Large intestine (tissue), 3 donors: Measurements from ENCODE around the gene CD274. TPM values are rescaled to one million over a fixed set of nuclear protein-coding genes. Genes with fewer than 3 reads are reported as not detected.
A peak's percentile ranks its signal among the peaks of the same experiment; 100 is the strongest.
"Not testable (repeated sequence)": the region's sequence is repeated elsewhere in the genome, so short reads cannot be mapped to it uniquely, and the experiment has no call there.

Source experiments
- DNase-seq, 2 donors: peaks; one replicate each; pipeline versions ENCODE4 v3.0.0 to v3.0.0-alpha.2; 2013
- H3K27ac ChIP-seq: one replicate; pipeline ENCODE4 v1.5.1; 2013; ENCODE audit warnings: low read length
- H3K27me3 ChIP-seq: 2 replicates; pipeline ENCODE4 v1.6.1; 2013; ENCODE audit warnings: low read length; ENCODE audit not compliant: control insufficient read depth, insufficient read depth
- H3K36me3 ChIP-seq: 2 replicates; pipeline ENCODE4 v1.6.1; 2013; ENCODE audit warnings: low read length; ENCODE audit not compliant: control insufficient read depth, insufficient read depth
- H3K4me1 ChIP-seq: one replicate; pipeline ENCODE4 v1.6.1; 2013; ENCODE audit warnings: low read length; ENCODE audit not compliant: control insufficient read depth, insufficient read depth
- H3K4me3 ChIP-seq: one replicate; pipeline ENCODE4 v1.5.1; 2013; ENCODE audit warnings: low read length
- H3K9me3 ChIP-seq: one replicate; pipeline ENCODE4 v1.6.1; 2013; ENCODE audit warnings: mild to moderate bottlenecking, low read depth, low read length, moderate library complexity; ENCODE audit not compliant: control insufficient read depth
- WGBS: methylation state at CpG from one replicate; pipeline ENCODE4 v1.1.5; 2013; ENCODE audit warnings: low lambda C conversion rate; ENCODE audit not compliant: insufficient coverage; 5-methylcytosine and 5-hydroxymethylcytosine counted together
- polyA plus RNA-seq: library from polyadenylated mRNA; unstranded; fragments of 120-200 nt; gene quantifications from one replicate; pipeline ENCODE4 v1.2.1, GENCODE V29; 2013

The CD274 gene
- polyA plus RNA-seq, 1 donor: 1.6 TPM

- no peaks in the 10 kb centered on the region for H3K27me3 ChIP-seq
- no peak for DNase-seq
- 80% methylated on average over 2 of the region's 3 CpGs for WGBS
Observed at GRCh38 chr9:5428172-5428571, 22.2 kb upstream of the CD274 start.

GRCh38 chr9:5428794-5429528, 21.4 kb upstream of the CD274 start:
- no peak for DNase-seq
- Histone ChIP-seq H3K36me3 (peaks cover 4% of the 10 kb centered on the region), H3K4me1 (no peaks in the 10 kb centered on the region), H3K27ac (no peak overlapping the region), H3K9me3 (peaks cover 17% of the 10 kb centered on the region), H3K4me3 (no peak overlapping the region), H3K27me3 (no peaks in the 10 kb centered on the region)
- 80% methylated on average over 1 of the region's 2 CpGs for WGBS

More at GRCh38 chr9:5428172-5428571, 22.2 kb upstream of the CD274 start:
- Histone ChIP-seq H3K4me3 (no peak overlapping the region), H3K9me3 (peaks cover 10% of the 10 kb centered on the region), H3K36me3 (peaks cover 4% of the 10 kb centered on the region), H3K4me1 (no peaks in the 10 kb centered on the region), H3K27ac (no peak overlapping the region)

DNA sequence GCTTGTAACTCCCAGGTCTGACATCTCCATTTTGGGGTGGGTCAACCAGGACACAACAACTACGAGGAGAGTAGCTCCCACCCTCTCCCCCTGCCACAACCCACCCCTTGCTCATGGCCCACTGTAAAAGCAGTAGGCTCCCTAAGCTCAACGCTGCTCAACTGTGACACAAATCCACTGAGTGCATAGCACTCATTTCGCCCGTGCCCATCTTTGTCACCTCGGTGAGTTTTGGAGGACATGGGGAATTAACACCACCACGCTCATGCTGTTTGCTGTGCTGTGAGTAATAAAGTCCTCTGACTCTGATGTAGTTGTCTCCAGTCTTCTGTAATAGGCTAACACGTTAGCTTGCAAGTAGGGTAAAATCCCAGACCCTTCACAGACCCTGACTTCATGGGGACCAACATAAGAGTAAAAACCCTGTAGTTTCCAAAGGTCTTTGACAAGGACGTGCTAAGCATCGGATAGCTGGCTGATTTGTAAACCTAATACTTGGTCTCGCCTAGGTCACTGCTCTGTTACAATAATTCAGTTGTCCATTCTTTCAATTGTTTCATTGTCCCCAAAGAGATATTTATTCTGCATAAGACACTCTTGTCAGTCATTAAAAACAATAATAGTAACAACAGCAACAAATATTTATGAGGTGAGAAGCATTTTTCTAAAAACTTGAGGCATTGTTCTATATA, 20.3 kb upstream of the CD274 start:
- Histone ChIP-seq H3K27ac (no peak overlapping the region), H3K4me3 (no peak overlapping the region), H3K27me3 (no peaks in the 10 kb centered on the region), H3K36me3 (peaks cover 4% of the 10 kb centered on the region), H3K4me1 (no peaks in the 10 kb centered on the region), H3K9me3 (peaks cover 24% of the 10 kb centered on the region)
- WGBS: 86% methylated on average over 1 of the region's 10 CpGs
- DNase-seq: no peak

DNA sequence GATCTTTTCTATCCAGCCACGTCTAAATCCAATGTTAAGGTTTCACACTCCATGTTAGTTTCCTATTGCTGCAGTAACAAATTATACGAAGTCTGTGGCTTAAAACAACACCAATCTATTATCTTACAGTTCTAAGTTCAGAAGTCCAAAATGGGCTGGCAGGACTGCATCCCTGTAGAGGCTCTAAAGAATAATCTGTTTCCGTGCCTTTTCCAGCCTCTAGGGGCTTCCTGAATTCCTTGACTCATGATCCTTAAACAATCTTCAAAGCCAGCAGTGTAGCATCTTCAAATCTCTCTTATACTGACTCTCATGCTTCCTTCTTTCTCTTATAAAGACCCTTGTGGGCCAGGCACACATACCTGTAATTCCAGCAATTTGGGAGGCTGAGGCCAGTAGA, 19.4 kb upstream of the CD274 start:
- no CpG with 5 or more reads among the region's 3 CpGs for WGBS
- Histone ChIP-seq H3K36me3 (peaks cover 4% of the 10 kb centered on the region), H3K9me3 (peaks cover 24% of the 10 kb centered on the region), H3K27ac (no peak overlapping the region), H3K4me3 (no peak overlapping the region), H3K27me3 (no peaks in the 10 kb centered on the region), H3K4me1 (no peaks in the 10 kb centered on the region)
- no peak for DNase-seq

- not testable (repeated sequence) for H3K27me3 ChIP-seq, DNase-seq, H3K36me3 ChIP-seq, H3K4me1 ChIP-seq, H3K4me3 ChIP-seq, H3K27ac ChIP-seq
- peaks cover 24% of the 10 kb centered on the region for H3K9me3 ChIP-seq
- WGBS: no CpG with 5 or more reads among the region's 24 CpGs
Observed at GRCh38 chr9:5432890-5433289, 17.5 kb upstream of the CD274 start.

DNA sequence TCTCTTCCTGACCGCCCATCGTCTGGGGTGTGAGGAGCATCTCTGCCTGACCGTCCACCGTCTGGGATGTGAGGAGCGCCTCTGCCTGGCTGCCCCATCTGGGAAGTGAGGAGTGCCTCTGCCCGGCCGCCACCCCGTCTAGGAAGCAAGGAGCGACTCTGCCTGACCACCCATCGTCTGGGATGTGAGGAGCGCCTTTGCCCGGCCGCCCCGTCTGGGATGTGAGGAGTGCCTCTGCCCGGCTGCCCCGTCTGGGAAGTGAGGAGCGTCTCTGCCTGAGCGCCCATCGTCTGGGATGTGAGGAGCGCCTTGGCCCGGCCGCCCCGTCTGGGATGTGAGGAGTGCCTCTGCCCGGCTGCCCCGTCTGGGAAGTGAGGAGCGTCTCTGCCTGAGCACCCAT, 17.0 kb upstream of the CD274 start:
- H3K27me3 ChIP-seq, H3K36me3 ChIP-seq, H3K27ac ChIP-seq, DNase-seq, H3K4me1 ChIP-seq, H3K4me3 ChIP-seq: not testable (repeated sequence)
- no CpG with 5 or more reads among the region's 26 CpGs for WGBS
- H3K9me3 ChIP-seq: peaks cover 24% of the 10 kb centered on the region

GRCh38 chr9:5433841-5434810, 16.2 kb upstream of the CD274 start:
- not testable (repeated sequence) for H3K4me3 ChIP-seq, H3K27ac ChIP-seq, DNase-seq, H3K36me3 ChIP-seq, H3K27me3 ChIP-seq, H3K4me1 ChIP-seq
- peaks cover 24% of the 10 kb centered on the region for H3K9me3 ChIP-seq
- WGBS: no CpG with 5 or more reads among the region's 65 CpGs

DNA sequence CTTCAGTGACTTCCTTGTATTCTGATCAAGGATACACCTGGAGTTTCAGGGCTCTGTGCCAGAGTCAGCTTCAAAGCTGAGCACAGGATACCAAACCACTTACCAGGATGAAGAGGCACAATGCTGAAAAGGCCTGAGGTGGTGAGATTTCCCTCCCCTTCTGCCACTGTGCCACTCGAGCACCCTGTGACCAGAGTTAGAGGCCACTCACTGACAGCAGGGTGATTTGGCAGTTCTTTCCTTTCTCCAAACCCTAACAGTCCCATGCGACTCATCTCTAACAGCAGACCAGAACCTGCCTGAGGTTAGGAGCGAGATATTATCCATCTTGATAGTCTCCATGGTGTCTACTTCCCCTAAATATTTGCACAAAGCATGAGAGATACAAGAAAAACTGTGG, 14.4 kb upstream of the CD274 start:
- no peak overlapping the region for H3K4me3 ChIP-seq
- H3K9me3 ChIP-seq: peaks cover 24% of the 10 kb centered on the region
- H3K27ac ChIP-seq: no peak overlapping the region
- 100% methylated on average over 2 of the region's 3 CpGs for WGBS
- H3K36me3 ChIP-seq: peaks cover 2% of the 10 kb centered on the region
- peaks cover 8% of the 10 kb centered on the region for H3K4me1 ChIP-seq
- peaks cover under 1% of the 10 kb centered on the region for H3K27me3 ChIP-seq
- no peak for DNase-seq

DNA sequence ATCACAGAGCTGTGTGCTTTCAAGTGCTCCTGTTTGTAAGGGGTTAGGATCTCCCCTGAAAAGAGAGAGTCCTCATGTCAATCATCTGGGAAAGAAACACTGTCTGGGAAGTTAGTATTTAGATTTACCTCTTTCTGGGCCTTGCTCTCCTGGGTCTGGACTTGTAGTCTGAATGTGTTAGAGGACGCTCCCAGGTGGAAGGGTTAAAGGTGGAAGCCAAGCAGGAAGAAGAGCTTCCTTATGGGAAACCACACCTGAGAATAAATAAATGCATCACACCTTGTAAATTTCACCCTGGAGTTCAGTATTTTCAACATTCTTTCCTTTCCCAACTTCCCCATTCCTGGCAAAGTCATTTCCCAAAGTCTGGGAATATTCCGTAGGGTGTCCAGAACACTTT, 13.9 kb upstream of the CD274 start:
- H3K36me3 ChIP-seq: no peaks in the 10 kb centered on the region
- WGBS: 60% methylated on average over 1 of the region's 2 CpGs
- peaks cover 8% of the 10 kb centered on the region for H3K4me1 ChIP-seq
- H3K27ac ChIP-seq: peak overlapping the region; percentile 96
- peaks cover 2% of the 10 kb centered on the region for H3K27me3 ChIP-seq
- H3K4me3 ChIP-seq: peak overlapping the region; percentile 79
- H3K9me3 ChIP-seq: peaks cover 24% of the 10 kb centered on the region
- DNase-seq: peak; percentile 14 to 52
